ENCODE measurements around the gene NKAIN4. TPM values are rescaled to one million over a fixed set of nuclear protein-coding genes. Genes with fewer than 3 reads are reported as not detected.
A peak's percentile ranks its signal among the peaks of the same experiment; 100 is the strongest.
"Not testable (repeated sequence)": the region's sequence is repeated elsewhere in the genome, so short reads cannot be mapped to it uniquely, and the experiment has no call there.

NKAIN4 gene
- total RNA-seq, 4 donors from 2014 or later: 0.79 TPM; not detected in 3

DNA sequence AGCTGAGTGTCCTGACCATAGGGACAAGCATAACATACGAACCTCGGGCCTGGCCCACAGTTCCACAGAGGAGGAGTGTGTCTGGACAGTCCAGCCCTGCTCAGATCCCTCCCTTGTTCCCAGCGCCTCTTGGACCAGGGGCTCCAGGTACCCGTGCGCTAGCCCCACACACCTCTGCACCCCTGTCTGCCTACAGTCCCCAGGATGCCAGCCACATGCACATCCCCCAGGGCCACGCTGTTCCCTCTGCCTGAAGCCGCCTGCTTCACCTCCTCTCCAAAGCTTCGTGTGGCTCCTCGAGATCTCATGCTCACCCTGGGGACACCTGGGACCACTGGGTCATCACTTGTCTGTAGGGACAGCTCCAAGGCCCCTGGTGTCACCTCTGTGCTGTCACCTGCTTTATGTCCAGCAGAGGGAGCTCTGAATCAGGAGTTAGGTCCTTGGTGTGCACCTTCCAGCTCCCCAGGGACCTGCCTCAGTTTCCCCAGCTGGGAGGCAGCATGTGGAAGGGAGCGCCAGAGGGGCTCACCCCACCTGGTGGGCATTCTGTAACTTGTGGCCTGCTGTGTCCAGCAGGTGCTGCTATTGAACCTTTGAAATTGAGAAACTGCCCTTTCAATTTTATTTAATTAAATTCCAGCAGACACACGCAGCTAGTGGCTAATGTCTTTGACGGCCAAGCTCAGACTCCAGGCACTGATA lies 31.0 kb downstream of the NKAIN4 start:
- Histone ChIP-seq H3K4me3 (no peak overlapping the region), H3K4me1 (peaks cover 0 to 9% (median 6%) of the 10 kb centered on the region in 4 donors), H3K27me3 (peaks cover 4% of the 10 kb centered on the region), H3K27ac (no peak overlapping the region), H3K36me3 (no peaks in the 10 kb centered on the region), H3K9me3 (no peaks in the 10 kb centered on the region)
- WGBS, 2 donors (ENCODE audit: low coverage in 1 of 2): 55 to 60% methylated on average over 1 to 12 of the region's 12 CpGs
- in situ Hi-C loops (cut with MboI; ENCODE audit: low pct_ligation_motif_present in 1 of 4, low pct_unique_long_range_greater_than_20kb in 1 of 4, low sequenced_read_pairs in 3 of 4): no loop called here
- peak; percentile 36 for DNase-seq
- TF ChIP-seq EP300 (IDR thresholded peaks at IDR 0.05; ENCODE audit: low read depth) (no peak), POLR2AphosphoS5 (IDR thresholded peaks at IDR 0.05) (no peak), POLR2A (IDR thresholded peaks at IDR 0.05) (no peak)
- TF ChIP-seq, protein P1, sequence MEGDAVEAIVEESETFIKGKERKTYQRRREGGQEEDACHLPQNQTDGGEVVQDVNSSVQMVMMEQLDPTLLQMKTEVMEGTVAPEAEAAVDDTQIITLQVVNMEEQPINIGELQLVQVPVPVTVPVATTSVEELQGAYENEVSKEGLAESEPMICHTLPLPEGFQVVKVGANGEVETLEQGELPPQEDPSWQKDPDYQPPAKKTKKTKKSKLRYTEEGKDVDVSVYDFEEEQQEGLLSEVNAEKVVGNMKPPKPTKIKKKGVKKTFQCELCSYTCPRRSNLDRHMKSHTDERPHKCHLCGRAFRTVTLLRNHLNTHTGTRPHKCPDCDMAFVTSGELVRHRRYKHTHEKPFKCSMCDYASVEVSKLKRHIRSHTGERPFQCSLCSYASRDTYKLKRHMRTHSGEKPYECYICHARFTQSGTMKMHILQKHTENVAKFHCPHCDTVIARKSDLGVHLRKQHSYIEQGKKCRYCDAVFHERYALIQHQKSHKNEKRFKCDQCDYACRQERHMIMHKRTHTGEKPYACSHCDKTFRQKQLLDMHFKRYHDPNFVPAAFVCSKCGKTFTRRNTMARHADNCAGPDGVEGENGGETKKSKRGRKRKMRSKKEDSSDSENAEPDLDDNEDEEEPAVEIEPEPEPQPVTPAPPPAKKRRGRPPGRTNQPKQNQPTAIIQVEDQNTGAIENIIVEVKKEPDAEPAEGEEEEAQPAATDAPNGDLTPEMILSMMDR (IDR thresholded peaks at IDR 0.05): peak; percentile 59 to 69 (median 68)
- intact Hi-C loops (cut with DNase I; ENCODE audit: low total_unique reads): loop anchor here (5.0 kb wide), 1 partner anchor 166 kb away; no protein-coding TSS in a partner anchor

DNA sequence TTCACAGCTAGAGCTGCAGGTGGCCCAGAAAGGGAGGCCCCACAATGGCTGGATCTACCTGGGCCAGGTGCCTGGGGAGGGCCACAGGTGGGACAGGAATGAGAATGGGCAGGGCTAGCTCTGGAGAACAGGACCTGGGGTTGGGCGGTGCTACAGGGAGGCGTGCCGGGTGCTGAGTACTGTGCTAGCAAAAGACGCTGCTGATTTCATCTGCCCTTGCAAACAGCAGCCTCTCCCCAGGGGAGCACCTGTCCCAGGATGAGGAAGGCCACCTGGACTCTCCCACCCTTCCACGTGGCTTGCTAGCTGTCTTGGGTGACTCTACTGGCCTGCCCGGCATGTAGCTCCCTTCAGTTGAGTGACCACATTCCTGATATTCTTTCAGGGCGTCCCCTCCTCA lies 31.7 kb downstream of the NKAIN4 start:
- H3K27me3 ChIP-seq: peaks cover 4% of the 10 kb centered on the region
- intact Hi-C loops (cut with DNase I; ENCODE audit: low total_unique reads): loop anchor here (5.0 kb wide), 1 partner anchor 165 kb away; no protein-coding TSS in a partner anchor
- DNase-seq: no peak
- H3K9me3 ChIP-seq: no peaks in the 10 kb centered on the region
- H3K4me3 ChIP-seq: no peak overlapping the region
- TF ChIP-seq POLR2A (IDR thresholded peaks at IDR 0.05): no peak
- TF ChIP-seq POLR2AphosphoS5 (IDR thresholded peaks at IDR 0.05): no peak
- TF ChIP-seq, protein P1 (IDR thresholded peaks at IDR 0.05): no peak
- TF ChIP-seq EP300 (IDR thresholded peaks at IDR 0.05; ENCODE audit: low read depth): no peak
- no peak overlapping the region for H3K27ac ChIP-seq
- peaks cover 0 to 9% (median 6%) of the 10 kb centered on the region in 4 donors for H3K4me1 ChIP-seq
- 43% methylated on average over 4 of the region's 7 CpGs; no CpG with 5 or more reads in 1 of the 2 donors for WGBS, 2 donors (ENCODE audit: low coverage in 1 of 2)
- in situ Hi-C loops (cut with MboI; ENCODE audit: low pct_ligation_motif_present in 1 of 4, low pct_unique_long_range_greater_than_20kb in 1 of 4, low sequenced_read_pairs in 3 of 4): no loop called here
- no peaks in the 10 kb centered on the region for H3K36me3 ChIP-seq

DNA sequence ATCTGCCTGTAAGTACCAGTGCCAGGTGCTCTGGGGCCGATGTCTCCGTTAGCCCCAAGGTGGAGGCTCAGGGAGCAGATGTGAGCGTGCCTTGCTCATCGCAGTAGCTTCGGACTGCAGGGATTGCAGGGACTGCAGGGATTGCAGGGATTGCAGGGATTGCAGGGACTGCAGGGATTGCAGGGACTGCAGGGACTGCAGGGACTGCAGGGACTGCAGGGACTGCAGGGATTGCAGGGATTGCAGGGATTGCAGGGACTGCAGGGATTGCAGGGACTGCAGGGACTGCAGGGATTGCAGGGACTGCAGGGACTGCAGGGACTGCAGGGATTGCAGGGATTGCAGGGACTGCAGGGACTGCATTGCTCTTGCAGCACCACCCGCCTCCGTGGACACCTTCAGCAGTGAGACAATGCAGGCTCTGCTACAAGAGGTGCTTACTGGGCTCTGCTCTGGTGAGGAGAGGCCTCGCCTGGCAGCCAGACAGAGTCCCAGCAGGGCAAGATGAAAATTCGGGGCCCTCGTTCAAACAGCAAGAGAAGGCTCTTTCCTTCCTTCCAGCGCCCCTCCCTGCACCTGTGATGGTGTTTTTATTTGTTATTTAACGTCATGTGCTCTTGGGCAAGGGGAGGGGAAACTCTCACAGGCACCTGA lies 32.7 kb downstream of the NKAIN4 start:
- H3K9me3 ChIP-seq; DNase-seq; H3K4me3 ChIP-seq; H3K27ac ChIP-seq; H3K36me3 ChIP-seq; in situ Hi-C loops (cut with MboI; ENCODE audit: low pct_ligation_motif_present in 1 of 4, low pct_unique_long_range_greater_than_20kb in 1 of 4, low sequenced_read_pairs in 3 of 4); H3K27me3 ChIP-seq: not testable (repeated sequence)
- 68% methylated on average over 12 of the region's 12 CpGs; no CpG with 5 or more reads in 1 of the 2 donors for WGBS, 2 donors (ENCODE audit: low coverage in 1 of 2)
- intact Hi-C loops (cut with DNase I; ENCODE audit: low total_unique reads): loop anchor here (5.0 kb wide), 1 partner anchor 164 kb away; no protein-coding TSS in a partner anchor
- H3K4me1 ChIP-seq: peaks cover 0 to 13% (median 11%) of the 10 kb centered on the region in 4 donors

DNA sequence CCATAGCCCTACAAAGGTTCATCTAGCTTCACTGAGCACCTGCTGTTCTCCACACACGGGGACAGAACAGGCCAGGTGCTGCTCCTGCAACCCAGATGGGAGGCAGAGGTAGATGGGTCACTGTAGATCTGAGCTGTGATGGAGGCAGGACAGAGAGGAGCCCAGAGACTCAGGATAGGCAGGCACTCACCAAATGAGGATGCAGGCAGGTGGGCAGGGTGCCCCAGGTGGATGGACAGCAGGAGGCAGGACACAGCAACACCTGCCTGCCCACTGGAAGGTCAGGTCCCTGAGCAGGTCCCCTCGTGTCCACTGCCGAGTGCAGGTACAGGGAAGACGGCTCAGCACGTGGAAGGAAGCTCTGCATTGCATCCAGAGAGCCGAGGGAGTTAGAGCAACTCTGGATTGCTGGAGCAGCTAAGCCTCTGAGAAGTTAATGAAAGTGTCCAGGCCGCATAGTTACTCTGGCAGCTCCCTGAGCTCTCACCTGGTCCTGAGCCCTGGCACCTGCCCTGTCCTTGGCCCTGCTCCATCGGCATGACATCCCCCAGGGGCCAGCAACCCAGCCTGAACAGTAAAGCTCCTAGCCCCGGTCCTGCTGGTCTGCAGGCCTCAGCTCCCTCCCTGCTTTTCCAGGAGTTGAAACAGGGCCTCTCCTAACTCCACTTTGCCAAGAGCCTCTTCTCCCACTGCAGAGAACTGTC lies 33.4 kb downstream of the NKAIN4 start:
- intact Hi-C loops (cut with DNase I; ENCODE audit: low total_unique reads): loop anchor here (5.0 kb wide), 1 partner anchor 164 kb away; no protein-coding TSS in a partner anchor
- Histone ChIP-seq H3K27me3 (peaks cover 4% of the 10 kb centered on the region), H3K4me3 (no peak overlapping the region), H3K9me3 (no peaks in the 10 kb centered on the region), H3K36me3 (no peaks in the 10 kb centered on the region), H3K27ac (no peak overlapping the region), H3K4me1 (peaks cover 0 to 16% (median 11%) of the 10 kb centered on the region in 4 donors)
- 72% methylated on average over 9 of the region's 9 CpGs; no CpG with 5 or more reads in 1 of the 2 donors for WGBS, 2 donors (ENCODE audit: low coverage in 1 of 2)
- DNase-seq: no peak
- TF ChIP-seq, protein P1 (IDR thresholded peaks at IDR 0.05): no peak
- no peak for TF ChIP-seq EP300 (IDR thresholded peaks at IDR 0.05; ENCODE audit: low read depth)
- TF ChIP-seq POLR2AphosphoS5 (IDR thresholded peaks at IDR 0.05): no peak
- no peak for TF ChIP-seq POLR2A (IDR thresholded peaks at IDR 0.05)
- in situ Hi-C loops (cut with MboI; ENCODE audit: low pct_ligation_motif_present in 1 of 4, low pct_unique_long_range_greater_than_20kb in 1 of 4, low sequenced_read_pairs in 3 of 4): no loop called here

All from transverse colon (tissue), 4 donors.